ENCODE results near the gene NLRP7.
"Not testable (repeated sequence)": the region's sequence is repeated elsewhere in the genome, so short reads cannot be mapped to it uniquely, and the experiment has no call there.

DNA sequence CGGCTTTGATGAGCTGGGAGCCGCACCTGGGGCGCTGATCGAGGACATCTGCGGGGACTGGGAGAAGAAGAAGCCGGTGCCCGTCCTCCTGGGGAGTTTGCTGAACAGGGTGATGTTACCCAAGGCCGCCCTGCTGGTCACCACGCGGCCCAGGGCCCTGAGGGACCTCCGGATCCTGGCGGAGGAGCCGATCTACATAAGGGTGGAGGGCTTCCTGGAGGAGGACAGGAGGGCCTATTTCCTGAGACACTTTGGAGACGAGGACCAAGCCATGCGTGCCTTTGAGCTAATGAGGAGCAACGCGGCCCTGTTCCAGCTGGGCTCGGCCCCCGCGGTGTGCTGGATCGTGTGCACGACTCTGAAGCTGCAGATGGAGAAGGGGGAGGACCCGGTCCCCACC, 35.2 kb upstream of the NLRP7 start:
- TF ChIP-seq POLR2A (IDR thresholded peaks at IDR 0.05; ENCODE audit: low read depth, low read length); POLR2AphosphoS5 (IDR thresholded peaks at IDR 0.05; ENCODE audit: low read depth, low read length); TAF1 (IDR thresholded peaks at IDR 0.05; ENCODE audit: borderline replicate concordance, low read depth, low read length): not testable (repeated sequence)
